Measurements from ENCODE around the gene TET1.
"Not testable (repeated sequence)": the region's sequence is repeated elsewhere in the genome, so short reads cannot be mapped to it uniquely, and the experiment has no call there.

The TET1 gene

GRCh38 chr10:68633281-68633680 is 73.1 kb downstream of the TET1 start:
- Histone ChIP-seq H2AFZ (ENCODE audit: low read depth, low read length, severe bottlenecking) (no peak overlapping the region), H3K79me2 (ENCODE audit: insufficient read depth, low read length) (no peaks in the 10 kb centered on the region), H3K9ac (ENCODE audit: low read length) (no peak overlapping the region), H3K4me2 (ENCODE audit: low read depth, low read length, poor library complexity, severe bottlenecking) (no peak overlapping the region), H3K9me2 (replicated peaks; ENCODE audit: insufficient read depth, low read length) (no peaks in the 10 kb centered on the region), H3F3A (ENCODE audit: insufficient read depth) (no peaks in the 10 kb centered on the region), H3K9me3 (ENCODE audit: insufficient read depth, low read length) (no peaks in the 10 kb centered on the region), H4K20me1 (ENCODE audit: low read depth, low read length) (no peaks in the 10 kb centered on the region), H3K4me3 (ENCODE audit: insufficient read depth, low read length, poor library complexity, severe bottlenecking) (no peak overlapping the region), H3K27ac (ENCODE audit: low read depth, low read length) (no peak overlapping the region), H3K27me3 (ENCODE audit: low read length) (no peaks in the 10 kb centered on the region), H3K36me3 (ENCODE audit: low read length) (no peaks in the 10 kb centered on the region)
- TF ChIP-seq CTCF (IDR thresholded peaks at IDR 0.05; ENCODE audit: insufficient read depth, low read length, poor library complexity, severe bottlenecking) = no peak
- no peak for TF ChIP-seq EZH2phosphoT487 (conservative IDR thresholded peaks at IDR 0.05; ENCODE audit: low read length)

GRCh38 chr10:68633816-68634466 is 73.8 kb downstream of the TET1 start:
- H3K4me2 ChIP-seq (ENCODE audit: low read depth, low read length, poor library complexity, severe bottlenecking) = no peak overlapping the region
- H3K9ac ChIP-seq (ENCODE audit: low read length) = no peak overlapping the region
- no peaks in the 10 kb centered on the region for H3K36me3 ChIP-seq (ENCODE audit: low read length)
- H3K27ac ChIP-seq (ENCODE audit: low read depth, low read length) = no peak overlapping the region
- no peak overlapping the region for H3K4me3 ChIP-seq (ENCODE audit: insufficient read depth, low read length, poor library complexity, severe bottlenecking)
- H3K79me2 ChIP-seq (ENCODE audit: insufficient read depth, low read length) = no peaks in the 10 kb centered on the region
- H3K9me2 ChIP-seq (replicated peaks; ENCODE audit: insufficient read depth, low read length) = no peaks in the 10 kb centered on the region
- H3K27me3 ChIP-seq (ENCODE audit: low read length) = no peaks in the 10 kb centered on the region
- no peak overlapping the region for H2AFZ ChIP-seq (ENCODE audit: low read depth, low read length, severe bottlenecking)
- no peaks in the 10 kb centered on the region for H3K9me3 ChIP-seq (ENCODE audit: insufficient read depth, low read length)
- TF ChIP-seq EZH2phosphoT487 (conservative IDR thresholded peaks at IDR 0.05; ENCODE audit: low read length) = no peak
- no peak for TF ChIP-seq CTCF (IDR thresholded peaks at IDR 0.05; ENCODE audit: insufficient read depth, low read length, poor library complexity, severe bottlenecking)
- no peaks in the 10 kb centered on the region for H4K20me1 ChIP-seq (ENCODE audit: low read depth, low read length)
- no peaks in the 10 kb centered on the region for H3F3A ChIP-seq (ENCODE audit: insufficient read depth)

GRCh38 chr10:68636335-68636734 is 76.2 kb downstream of the TET1 start:
- no peak for TF ChIP-seq CTCF (IDR thresholded peaks at IDR 0.05; ENCODE audit: insufficient read depth, low read length, poor library complexity, severe bottlenecking)
- no peak for TF ChIP-seq EZH2phosphoT487 (conservative IDR thresholded peaks at IDR 0.05; ENCODE audit: low read length)
- H2AFZ ChIP-seq (ENCODE audit: low read depth, low read length, severe bottlenecking) = no peak overlapping the region
- no peaks in the 10 kb centered on the region for H3K9me3 ChIP-seq (ENCODE audit: insufficient read depth, low read length)
- no peaks in the 10 kb centered on the region for H3F3A ChIP-seq (ENCODE audit: insufficient read depth)
- H3K27me3 ChIP-seq (ENCODE audit: low read length) = no peaks in the 10 kb centered on the region
- no peaks in the 10 kb centered on the region for H3K36me3 ChIP-seq (ENCODE audit: low read length)
- no peak overlapping the region for H3K9ac ChIP-seq (ENCODE audit: low read length)
- no peak overlapping the region for H3K4me3 ChIP-seq (ENCODE audit: insufficient read depth, low read length, poor library complexity, severe bottlenecking)
- no peak overlapping the region for H3K27ac ChIP-seq (ENCODE audit: low read depth, low read length)
- no peaks in the 10 kb centered on the region for H4K20me1 ChIP-seq (ENCODE audit: low read depth, low read length)
- no peak overlapping the region for H3K4me2 ChIP-seq (ENCODE audit: low read depth, low read length, poor library complexity, severe bottlenecking)
- no peaks in the 10 kb centered on the region for H3K9me2 ChIP-seq (replicated peaks; ENCODE audit: insufficient read depth, low read length)
- H3K79me2 ChIP-seq (ENCODE audit: insufficient read depth, low read length) = no peaks in the 10 kb centered on the region

GRCh38 chr10:68643550-68643949 is 83.4 kb downstream of the TET1 start:
- H3K36me3 ChIP-seq (ENCODE audit: low read length); H3K27me3 ChIP-seq (ENCODE audit: low read length); H4K20me1 ChIP-seq (ENCODE audit: low read depth, low read length); H3K9ac ChIP-seq (ENCODE audit: low read length); H3K4me3 ChIP-seq (ENCODE audit: insufficient read depth, low read length, poor library complexity, severe bottlenecking); H3F3A ChIP-seq (ENCODE audit: insufficient read depth); H3K4me2 ChIP-seq (ENCODE audit: low read depth, low read length, poor library complexity, severe bottlenecking); H3K9me3 ChIP-seq (ENCODE audit: insufficient read depth, low read length); H2AFZ ChIP-seq (ENCODE audit: low read depth, low read length, severe bottlenecking); H3K27ac ChIP-seq (ENCODE audit: low read depth, low read length); H3K9me2 ChIP-seq (replicated peaks; ENCODE audit: insufficient read depth, low read length); H3K79me2 ChIP-seq (ENCODE audit: insufficient read depth, low read length): not testable (repeated sequence)
